GM12874 (cell line): Measurements from ENCODE around the gene GBP4.

ENCODE experiments used
- TF ChIP-seq, protein P1 (sequence below): IDR thresholded peaks from 2 replicates; pipeline ENCODE4 v1.5.1; 2011; ENCODE audit warnings: low read depth, mild to moderate bottlenecking, control low read depth, low read length, moderate library complexity; ENCODE audit not compliant: insufficient read depth

The GBP4 gene

DNA sequence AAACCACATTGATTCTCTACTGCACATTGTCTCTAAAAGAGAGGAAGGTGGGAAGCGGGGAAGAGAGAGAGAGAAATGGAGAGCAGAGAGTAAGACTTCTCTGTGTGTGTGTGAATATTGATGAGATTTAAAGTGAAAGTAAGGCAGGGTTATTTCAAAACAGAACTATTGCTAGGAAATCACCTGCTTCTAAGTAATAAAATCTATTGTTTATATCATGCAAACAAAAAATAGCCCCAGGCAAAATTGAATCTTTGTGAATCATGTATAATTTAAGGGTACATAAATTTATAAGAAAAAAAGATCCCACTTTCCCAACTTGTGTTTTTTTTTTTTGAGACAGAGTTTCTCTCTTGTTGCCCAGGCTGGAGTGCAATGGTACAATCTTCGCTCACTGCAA is 21.8 kb downstream of the GBP4 start:
- TF ChIP-seq, protein P1, sequence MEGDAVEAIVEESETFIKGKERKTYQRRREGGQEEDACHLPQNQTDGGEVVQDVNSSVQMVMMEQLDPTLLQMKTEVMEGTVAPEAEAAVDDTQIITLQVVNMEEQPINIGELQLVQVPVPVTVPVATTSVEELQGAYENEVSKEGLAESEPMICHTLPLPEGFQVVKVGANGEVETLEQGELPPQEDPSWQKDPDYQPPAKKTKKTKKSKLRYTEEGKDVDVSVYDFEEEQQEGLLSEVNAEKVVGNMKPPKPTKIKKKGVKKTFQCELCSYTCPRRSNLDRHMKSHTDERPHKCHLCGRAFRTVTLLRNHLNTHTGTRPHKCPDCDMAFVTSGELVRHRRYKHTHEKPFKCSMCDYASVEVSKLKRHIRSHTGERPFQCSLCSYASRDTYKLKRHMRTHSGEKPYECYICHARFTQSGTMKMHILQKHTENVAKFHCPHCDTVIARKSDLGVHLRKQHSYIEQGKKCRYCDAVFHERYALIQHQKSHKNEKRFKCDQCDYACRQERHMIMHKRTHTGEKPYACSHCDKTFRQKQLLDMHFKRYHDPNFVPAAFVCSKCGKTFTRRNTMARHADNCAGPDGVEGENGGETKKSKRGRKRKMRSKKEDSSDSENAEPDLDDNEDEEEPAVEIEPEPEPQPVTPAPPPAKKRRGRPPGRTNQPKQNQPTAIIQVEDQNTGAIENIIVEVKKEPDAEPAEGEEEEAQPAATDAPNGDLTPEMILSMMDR: no peak

DNA sequence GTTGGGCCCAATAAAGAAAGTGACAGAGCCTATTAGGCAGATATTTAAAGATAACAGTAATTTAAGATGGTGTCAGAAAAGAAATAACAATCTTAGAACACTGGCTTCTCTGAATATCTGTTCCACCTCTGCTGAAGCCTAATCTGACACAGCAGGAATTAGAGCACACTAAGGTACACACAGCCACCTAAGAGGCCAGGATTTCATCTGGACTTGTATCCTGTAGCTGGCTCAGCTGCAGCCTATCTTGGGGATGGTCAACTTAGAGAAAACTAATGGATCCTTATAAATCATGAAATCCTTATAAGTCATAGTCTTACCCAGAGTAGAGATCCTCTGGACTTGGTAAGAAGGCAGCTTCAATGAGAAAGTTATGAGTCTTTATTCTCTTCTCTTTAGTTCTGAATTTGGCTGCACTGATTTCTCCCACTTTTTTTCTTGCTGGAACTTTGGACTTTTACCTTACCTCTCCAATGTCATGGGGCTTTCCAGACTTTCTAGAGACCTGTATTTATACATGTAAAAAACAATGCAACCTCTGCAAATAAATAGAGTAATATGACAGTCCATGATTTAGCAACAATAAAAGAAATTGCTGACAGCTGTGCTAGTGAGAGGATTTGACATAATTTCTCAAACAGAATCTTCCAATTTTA is 23.0 kb downstream of the GBP4 start, which contains the start of gene GBP7:
Gene GBP7 (minus strand): TSS at position 403 of the 656 bp plus-strand sequence. CDS start 4,068 bp downstream, outside the sequence.
- TF ChIP-seq, protein P1: no peak

DNA sequence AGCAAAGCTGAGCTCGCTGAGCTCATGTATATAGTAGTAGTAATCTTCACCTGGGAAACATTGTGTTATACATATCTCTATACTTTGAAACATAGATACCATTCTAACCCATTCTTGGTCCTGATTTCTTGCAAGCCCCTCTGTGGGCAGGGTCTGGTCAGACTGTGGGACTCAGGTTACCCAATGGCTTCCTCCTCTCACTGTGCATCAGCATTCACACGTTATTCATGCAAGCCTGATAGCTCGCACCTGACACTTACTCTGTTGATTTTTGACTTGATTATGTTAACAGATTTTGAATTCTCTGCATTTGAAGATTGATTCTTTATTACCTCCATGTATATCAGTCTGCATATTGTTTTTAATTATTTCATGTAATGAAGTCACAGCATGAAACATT is 24.3 kb downstream of the GBP4 start:
- TF ChIP-seq, protein P1: no peak

DNA sequence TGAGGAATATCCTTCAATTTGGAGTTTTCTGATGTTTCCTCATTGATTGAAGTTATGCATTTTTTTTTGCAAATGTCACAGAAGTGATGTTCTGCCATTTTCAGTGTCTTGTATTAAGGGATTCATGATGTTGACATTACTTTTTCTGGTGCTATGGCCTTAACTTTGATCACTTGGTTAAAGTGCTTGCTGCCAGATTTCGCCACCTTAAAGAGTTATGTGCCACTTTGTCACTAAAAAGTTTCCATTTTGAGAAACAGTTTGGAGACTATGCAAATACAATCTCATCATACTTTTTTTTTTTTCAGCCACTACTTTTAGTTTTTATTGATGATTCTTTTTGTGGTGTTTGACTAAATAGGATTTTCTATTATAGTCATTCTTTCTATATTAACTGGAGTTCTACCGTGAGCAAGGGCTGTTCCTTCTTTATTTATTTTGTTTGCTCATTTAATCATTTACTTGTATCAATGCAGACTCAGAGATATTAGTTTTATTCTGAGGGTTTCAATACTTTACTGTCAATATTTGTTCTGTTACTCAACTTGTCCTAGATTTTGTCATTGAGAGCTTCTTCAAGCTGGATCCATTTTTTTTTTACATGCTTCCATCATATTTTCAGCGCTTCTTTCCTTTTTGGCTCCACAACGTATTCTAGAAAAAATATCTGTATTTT is 26.1 kb downstream of the GBP4 start:
- TF ChIP-seq, protein P1: no peak

DNA sequence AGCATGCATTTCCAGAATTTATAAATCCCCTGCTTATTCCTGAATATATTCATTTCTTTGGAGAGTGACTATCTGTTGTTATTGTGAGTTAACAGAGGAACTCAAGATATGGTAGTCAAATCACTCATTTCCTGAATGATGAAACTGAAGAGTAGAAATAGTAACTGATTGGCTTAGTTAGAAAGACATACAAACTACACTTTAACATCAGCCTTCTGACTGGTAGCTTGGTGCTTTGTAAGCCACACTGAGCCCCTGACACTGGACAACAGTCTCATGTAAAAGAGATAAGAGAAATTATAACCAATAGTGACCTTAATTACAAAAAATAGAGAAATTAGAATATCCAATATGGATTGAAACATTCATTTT is 27.7 kb downstream of the GBP4 start:
- TF ChIP-seq, protein P1: no peak

DNA sequence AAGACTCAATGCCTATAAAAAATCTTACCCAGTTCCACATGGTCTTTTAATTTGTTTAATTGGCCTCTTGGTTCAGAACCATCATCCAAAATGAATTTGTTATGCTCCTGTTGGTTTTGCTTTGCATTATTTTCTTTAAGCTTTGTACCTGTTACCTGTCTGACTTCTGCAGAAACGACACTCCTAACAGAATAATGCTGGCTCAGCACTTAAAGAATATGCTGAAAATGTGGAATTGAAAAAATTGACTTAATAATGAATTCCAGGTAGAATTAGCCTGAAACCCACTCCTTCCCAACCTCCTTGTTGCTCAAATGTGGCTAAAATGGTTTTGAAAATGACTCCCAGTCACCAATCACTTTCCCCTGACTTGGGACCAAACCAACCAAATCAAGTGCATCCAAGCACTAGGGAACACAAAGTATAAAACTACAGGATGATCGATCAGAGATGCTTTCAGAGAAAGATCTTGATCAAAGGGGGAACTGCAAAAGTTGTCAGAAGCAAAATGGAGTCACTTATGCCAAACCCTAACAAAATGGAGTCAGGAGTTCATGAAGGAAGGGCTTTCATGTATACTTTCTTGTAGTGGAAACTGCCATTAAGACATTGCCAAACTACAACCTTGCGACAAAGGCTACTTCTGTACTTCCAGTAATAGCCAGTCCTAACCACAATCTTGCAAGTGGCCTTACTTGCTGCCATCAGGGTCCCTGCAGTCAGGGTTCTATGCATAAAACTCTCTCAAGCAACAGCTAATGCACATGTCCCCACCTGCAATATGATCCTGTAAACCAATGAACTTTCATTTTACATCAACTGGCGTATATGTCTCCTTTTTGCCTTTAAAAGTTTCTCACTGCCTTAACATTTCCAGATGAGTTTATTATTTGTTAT is 28.3 kb downstream of the GBP4 start:
- TF ChIP-seq, protein P1: no peak

DNA sequence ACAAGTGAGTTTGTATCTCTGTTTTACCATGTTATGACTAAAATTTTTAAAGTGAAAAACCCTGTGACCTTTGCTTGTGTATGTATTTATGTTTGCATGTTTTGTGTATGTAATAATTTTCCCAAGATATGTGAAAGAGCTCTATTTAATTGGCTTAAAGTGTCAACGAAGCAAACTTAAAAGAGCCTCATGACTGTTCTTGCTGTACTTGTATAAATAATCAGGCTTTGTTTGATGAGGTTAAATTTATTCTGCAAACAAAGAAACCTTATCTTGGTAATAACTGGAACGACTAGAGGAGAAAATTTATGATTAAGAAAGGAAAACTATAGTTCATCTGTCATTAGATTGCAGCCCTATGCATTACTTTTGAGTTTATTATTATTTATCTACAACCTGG is 29.6 kb downstream of the GBP4 start:
- TF ChIP-seq, protein P1: no peak
